ENCODE data around the gene FSCN2.
"Not testable (repeated sequence)": the region's sequence is repeated elsewhere in the genome, so short reads cannot be mapped to it uniquely, and the experiment has no call there.

The FSCN2 gene

GRCh38 chr17:81579298-81579697, 51.1 kb downstream of the FSCN2 start:
- no peak for TF ChIP-seq ZNF274 (IDR thresholded peaks at IDR 0.05; ENCODE audit: low read depth, low read length)
- H3K4me3 ChIP-seq (ENCODE audit: low read length): no peak overlapping the region

DNA sequence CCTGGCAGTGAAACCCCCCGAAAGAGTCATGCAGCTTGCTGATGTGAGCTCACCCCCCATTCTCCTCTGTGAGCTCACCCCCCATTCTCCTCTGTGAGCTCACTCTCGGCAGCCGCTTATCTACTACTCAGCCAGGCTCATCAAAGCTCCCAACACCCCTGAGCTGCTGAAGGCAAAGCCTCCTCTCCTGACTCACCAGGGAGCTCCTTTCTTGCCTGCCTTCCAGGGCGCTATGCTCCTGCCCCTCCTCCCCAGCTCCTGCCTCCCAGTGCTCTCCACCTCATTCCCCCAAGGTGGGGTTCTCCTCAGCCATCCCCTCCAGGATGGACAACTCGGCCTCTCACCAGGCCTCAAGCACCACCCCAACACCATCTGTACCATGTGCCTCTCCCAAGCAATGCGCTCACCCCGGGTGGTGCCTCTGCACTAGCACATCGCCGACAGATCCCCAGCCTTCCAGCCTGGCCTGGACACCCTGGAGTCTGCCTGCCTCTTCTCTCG, 51.7 kb downstream of the FSCN2 start:
- no peak for TF ChIP-seq ZNF274 (IDR thresholded peaks at IDR 0.05; ENCODE audit: low read depth, low read length)
- H3K4me3 ChIP-seq (ENCODE audit: low read length): no peak overlapping the region

- no peak for TF ChIP-seq ZNF274 (IDR thresholded peaks at IDR 0.05; ENCODE audit: low read depth, low read length)
Observed at GRCh38 chr17:81580481-81580880, 52.3 kb downstream of the FSCN2 start.

GRCh38 chr17:81581758-81582157, 53.6 kb downstream of the FSCN2 start:
- no peak overlapping the region for H3K4me3 ChIP-seq (ENCODE audit: low read length)
- no peak for TF ChIP-seq ZNF274 (IDR thresholded peaks at IDR 0.05; ENCODE audit: low read depth, low read length)

More at GRCh38 chr17:81580481-81580880, 52.3 kb downstream of the FSCN2 start:
- H3K4me3 ChIP-seq (ENCODE audit: low read length): no peak overlapping the region

DNA sequence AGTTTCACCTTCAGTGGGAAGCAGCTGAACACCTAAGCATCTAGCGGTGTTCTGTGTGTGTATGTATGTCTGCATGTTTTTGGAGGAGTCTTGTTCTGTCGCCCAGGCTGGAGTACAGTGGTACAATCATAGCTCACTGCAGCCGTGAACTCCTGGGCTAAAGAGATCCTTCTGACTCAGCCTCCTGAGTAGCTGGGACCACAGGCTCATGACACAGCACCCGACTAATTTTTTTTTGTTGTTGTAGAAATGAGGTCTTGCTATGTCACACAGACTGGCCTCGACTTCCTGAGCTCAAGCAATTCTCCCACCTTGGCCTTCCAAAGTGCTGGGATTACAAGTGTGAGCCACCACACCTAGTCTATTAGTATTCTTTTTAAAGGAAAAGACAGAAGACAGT, 54.2 kb downstream of the FSCN2 start:
- no peak for TF ChIP-seq ZNF274 (IDR thresholded peaks at IDR 0.05; ENCODE audit: low read depth, low read length)
- no peak overlapping the region for H3K4me3 ChIP-seq (ENCODE audit: low read length)

DNA sequence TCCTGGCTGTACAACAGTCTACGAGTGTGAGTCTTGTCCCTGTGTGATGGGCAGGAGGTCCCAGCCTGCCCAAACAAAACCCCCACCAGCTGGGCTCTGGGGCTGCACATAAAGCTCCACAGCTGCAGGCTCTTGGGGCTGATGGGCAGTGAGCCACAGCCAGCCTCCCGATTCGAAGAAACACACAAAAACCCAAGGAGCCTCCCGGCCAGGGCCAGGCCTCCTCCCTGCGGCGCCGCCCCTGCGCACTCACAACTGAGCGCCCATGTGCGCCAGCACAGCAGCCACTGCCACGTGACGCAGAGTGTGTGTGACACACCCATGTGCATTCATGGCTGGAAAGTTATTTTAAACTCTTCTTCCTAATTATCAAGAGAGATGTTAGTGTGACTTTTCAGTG, 54.6 kb downstream of the FSCN2 start:
- H3K4me3 ChIP-seq (ENCODE audit: low read length): no peak overlapping the region
- TF ChIP-seq ZNF274 (IDR thresholded peaks at IDR 0.05; ENCODE audit: low read depth, low read length): no peak

DNA sequence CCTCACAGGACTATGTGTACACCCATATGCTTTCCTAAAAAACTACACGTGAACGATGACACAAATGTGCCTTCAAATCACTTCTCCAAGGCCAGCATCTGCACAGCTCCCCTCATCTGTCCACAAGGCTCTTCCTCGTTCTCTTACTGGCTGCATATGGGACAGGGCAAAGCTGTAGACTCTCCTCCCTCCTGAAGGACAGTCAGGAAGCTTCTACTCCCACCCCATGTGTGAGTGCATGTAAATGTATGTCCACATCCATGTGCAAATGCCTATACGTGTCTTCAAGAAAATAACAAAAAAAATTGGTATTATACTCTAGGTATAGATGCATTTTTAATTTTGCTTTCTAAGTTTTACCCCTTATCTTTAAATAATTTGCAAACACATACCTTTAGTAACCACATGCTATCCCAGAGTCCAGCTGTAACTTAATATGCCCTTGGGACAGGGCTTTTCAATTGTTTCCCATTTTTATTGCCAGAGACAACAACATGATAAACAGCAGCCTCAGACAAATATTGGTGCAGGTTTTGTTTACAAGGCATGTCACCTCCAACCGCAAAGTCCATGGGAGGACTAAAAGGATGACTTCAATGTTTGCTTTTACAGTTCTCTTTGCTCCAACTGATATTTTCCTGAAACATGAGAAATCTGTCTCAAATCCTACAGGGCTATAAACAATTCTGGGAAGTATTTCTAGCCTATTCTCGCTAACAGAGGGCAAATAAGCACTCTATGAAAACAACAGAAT, 55.6 kb downstream of the FSCN2 start:
- no peak for TF ChIP-seq ZNF274 (IDR thresholded peaks at IDR 0.05; ENCODE audit: low read depth, low read length)
- H3K4me3 ChIP-seq (ENCODE audit: low read length): no peak overlapping the region

DNA sequence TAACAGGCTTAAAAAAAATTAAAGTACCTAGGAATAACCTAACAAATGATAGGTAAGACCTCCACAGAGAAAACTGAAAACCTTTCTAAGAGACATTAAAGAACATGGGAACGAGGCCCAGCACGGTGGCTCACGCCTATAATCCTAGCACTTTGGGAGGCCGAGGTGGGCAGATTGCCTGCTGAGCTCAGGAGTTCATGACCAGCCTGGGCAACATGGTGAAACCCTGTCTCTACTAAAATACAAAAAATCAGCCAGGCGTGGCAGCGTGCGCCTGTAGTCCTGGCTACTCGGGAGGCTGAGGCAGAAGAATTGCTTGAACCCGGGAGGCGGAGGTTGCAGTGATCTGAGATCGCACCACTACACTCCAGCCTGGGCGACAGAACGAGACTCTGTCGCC, 56.6 kb downstream of the FSCN2 start:
- not testable (repeated sequence) for H3K4me3 ChIP-seq (ENCODE audit: low read length)

DNA sequence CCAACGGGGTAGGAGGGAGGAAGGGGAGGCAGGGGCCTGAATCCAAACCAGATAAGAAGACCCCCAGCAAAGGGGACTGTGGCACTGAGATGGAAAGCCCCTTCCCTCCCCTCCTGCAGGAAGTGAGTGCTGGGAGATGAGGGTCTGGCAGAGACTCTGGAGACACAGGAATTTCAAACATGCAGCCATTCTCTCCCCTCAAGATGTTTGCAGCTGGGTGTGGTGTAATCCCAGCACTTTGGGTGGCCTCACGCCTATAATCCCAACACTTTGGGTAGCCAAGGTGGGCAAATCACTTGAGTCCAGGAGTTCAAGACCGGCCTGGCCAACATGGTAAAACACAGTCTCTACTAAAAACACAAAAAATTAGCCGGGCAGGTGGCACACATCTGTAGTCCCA, 57.9 kb downstream of the FSCN2 start:
- no peak for TF ChIP-seq ZNF274 (IDR thresholded peaks at IDR 0.05; ENCODE audit: low read depth, low read length)
- no peak overlapping the region for H3K4me3 ChIP-seq (ENCODE audit: low read length)

Measured in GM08714 (cell line).